Uterus (tissue), 4 donors: ENCODE data around the gene KLHL4. TPM values are rescaled to one million over a fixed set of nuclear protein-coding genes. Genes with fewer than 3 reads are reported as not detected.

Experiments
- DNase-seq, 2 donors: peaks; one replicate each; pipeline ENCODE4 v3.0.0-alpha.2; 2019 to 2020
- H3K27ac ChIP-seq, 2 donors: fragments of 200-600 bp; sonication (generic); 1 replicate in 1 of 2; 2 replicates in 1 of 2; pipeline ENCODE4 v1.5.1; 2016 to 2018
- H3K27me3 ChIP-seq, 2 donors: fragments of 200-600 bp; sonication (generic); one replicate each; pipeline ENCODE4 v1.5.1; 2018 to 2019; ENCODE audit warnings: control low read depth in 1 of 2
- H3K36me3 ChIP-seq, 2 donors: fragments of 200-600 bp; sonication (generic); one replicate each; pipeline ENCODE4 v1.5.1; 2019; ENCODE audit warnings: control low read depth in 1 of 2
- H3K4me1 ChIP-seq, 2 donors: fragments of 200-600 bp; sonication (generic); one replicate each; pipeline ENCODE4 v1.5.1; 2018 to 2019; ENCODE audit warnings: control low read depth in 1 of 2
- H3K4me3 ChIP-seq, 2 donors: fragments of 200-600 bp; sonication (generic); 1 replicate in 1 of 2; 2 replicates in 1 of 2; pipeline ENCODE4 v1.5.1; 2018 to 2019; ENCODE audit warnings: mild to moderate bottlenecking in 1 of 2
- H3K9me3 ChIP-seq, 2 donors: fragments of 200-600 bp; sonication (generic); one replicate each; pipeline ENCODE4 v1.5.1; 2019; ENCODE audit warnings: control low read depth in 1 of 2
- CTCF ChIP-seq, 4 experiments: fragments of 200-600 bp in 2 of 4; fragments of 450-650 bp in 2 of 4; sonication (generic) in 2 of 4; IDR thresholded peaks; one replicate each; pipeline ENCODE4 v1.5.1; 2016 to 2019; ENCODE audit warnings: antibody characterized with exemption in 4 of 4, mild to moderate bottlenecking in 2 of 4, moderate library complexity in 1 of 4
- POLR2A ChIP-seq, 2 donors: fragments of 450-650 bp; IDR thresholded peaks; one replicate each; pipeline ENCODE4 v1.6.1; 2016; ENCODE audit warnings: antibody characterized with exemption in 2 of 2, mild to moderate bottlenecking in 1 of 2, moderate library complexity in 1 of 2
- intact Hi-C: fragments of 100-400 bp; cut with DNase I; formaldehyde crosslinking; loops from one replicate; pipeline ENCODE4 v1.15.1; 2023; ENCODE audit warnings: low total_unique reads
- total RNA-seq, 4 donors: library from RNA; depleted of rRNA in 3 of 4; stranded (reverse); fragments of >200 nt in 3 of 4; gene quantifications; one replicate each; pipeline versions ENCODE4 v1.1.0 to v1.2.4, GENCODE V29; 2014 to 2023
- donor health status: DM: yes; HTN: yes; CAD: no.

Gene KLHL4
- total RNA-seq, 4 donors from 2014 or later = 1.5 to 32.7 (median 7.0) TPM

GRCh38 chrX:87528487-87528886 lies 10.9 kb downstream of the KLHL4 start:
- H3K27me3 ChIP-seq = no peaks in the 10 kb centered on the region
- no peaks in the 10 kb centered on the region for H3K36me3 ChIP-seq
- TF ChIP-seq CTCF (IDR thresholded peaks at IDR 0.05) (no peak), POLR2A (IDR thresholded peaks at IDR 0.05) (no peak)
- no peaks in the 10 kb centered on the region for H3K9me3 ChIP-seq
- H3K4me1 ChIP-seq = no peaks in the 10 kb centered on the region
- DNase-seq = no peak
- intact Hi-C loops = no loop called here
- H3K4me3 ChIP-seq = no peak overlapping the region
- no peak overlapping the region for H3K27ac ChIP-seq

- Histone ChIP-seq H3K4me1 (no peaks in the 10 kb centered on the region), H3K36me3 (no peaks in the 10 kb centered on the region), H3K9me3 (no peaks in the 10 kb centered on the region), H3K4me3 (no peak overlapping the region), H3K27me3 (no peaks in the 10 kb centered on the region), H3K27ac (no peak overlapping the region)
- TF ChIP-seq POLR2A (IDR thresholded peaks at IDR 0.05) (no peak), CTCF (IDR thresholded peaks at IDR 0.05) (no peak)
- intact Hi-C loops = no loop called here
- no peak for DNase-seq
Measured at GRCh38 chrX:87571964-87572363, 54.4 kb downstream of the KLHL4 start.

DNA sequence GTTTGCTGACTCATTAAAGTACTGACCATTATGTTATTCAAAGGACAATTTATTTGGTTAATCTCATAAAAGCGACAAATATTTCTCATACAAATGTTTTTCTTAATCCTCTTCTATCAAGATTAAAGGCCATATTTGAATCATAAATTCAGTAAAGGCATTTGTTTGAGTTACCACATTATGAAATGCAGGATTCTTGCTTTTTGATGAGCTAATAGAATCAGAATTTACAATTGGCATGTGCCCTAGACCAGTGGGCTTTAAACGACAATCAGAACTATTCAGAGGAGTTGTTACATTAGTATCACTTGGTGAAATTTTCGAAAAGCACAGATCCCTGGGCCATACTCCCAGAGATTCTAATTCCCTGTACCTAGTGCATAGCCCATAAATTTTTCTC lies 55.3 kb downstream of the KLHL4 start:
- no peak overlapping the region for H3K4me3 ChIP-seq
- intact Hi-C loops = no loop called here
- H3K36me3 ChIP-seq = no peaks in the 10 kb centered on the region
- H3K9me3 ChIP-seq = no peaks in the 10 kb centered on the region
- TF ChIP-seq POLR2A (IDR thresholded peaks at IDR 0.05) = no peak
- TF ChIP-seq CTCF (IDR thresholded peaks at IDR 0.05) = no peak
- DNase-seq = no peak
- H3K27me3 ChIP-seq = no peaks in the 10 kb centered on the region
- no peaks in the 10 kb centered on the region for H3K4me1 ChIP-seq
- H3K27ac ChIP-seq = no peak overlapping the region

DNA sequence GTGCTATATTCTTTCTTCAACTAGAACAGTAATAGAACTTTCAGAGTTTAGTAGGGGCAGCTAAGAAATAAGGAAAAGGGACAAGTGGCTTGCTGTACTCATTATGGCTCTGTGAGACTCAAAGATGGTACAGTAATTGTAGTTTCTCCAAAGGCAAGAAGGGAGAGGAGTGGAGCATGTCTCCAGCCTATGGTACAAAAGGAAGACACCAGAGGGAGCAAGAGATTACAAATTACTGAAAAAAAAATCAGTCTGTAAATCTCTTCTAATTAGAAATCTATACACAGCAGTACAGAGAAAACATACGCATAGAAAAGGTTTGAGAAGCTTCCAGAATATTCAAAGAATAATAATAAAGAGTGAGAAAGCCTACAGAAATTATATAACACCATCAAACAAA lies 61.4 kb downstream of the KLHL4 start:
- Histone ChIP-seq H3K36me3 (no peaks in the 10 kb centered on the region), H3K27me3 (no peaks in the 10 kb centered on the region), H3K27ac (no peak overlapping the region), H3K4me1 (no peaks in the 10 kb centered on the region), H3K4me3 (no peak overlapping the region), H3K9me3 (no peaks in the 10 kb centered on the region)
- no peak for DNase-seq
- no peak for TF ChIP-seq POLR2A (IDR thresholded peaks at IDR 0.05)
- TF ChIP-seq CTCF (IDR thresholded peaks at IDR 0.05) = no peak
- intact Hi-C loops = no loop called here

GRCh38 chrX:87580862-87581261 lies 63.3 kb downstream of the KLHL4 start:
- H3K27me3 ChIP-seq = no peaks in the 10 kb centered on the region
- no peaks in the 10 kb centered on the region for H3K9me3 ChIP-seq
- no peak overlapping the region for H3K27ac ChIP-seq
- no peak overlapping the region for H3K4me3 ChIP-seq
- no peak for DNase-seq
- no peak for TF ChIP-seq CTCF (IDR thresholded peaks at IDR 0.05)
- TF ChIP-seq POLR2A (IDR thresholded peaks at IDR 0.05) = no peak
- no peaks in the 10 kb centered on the region for H3K4me1 ChIP-seq
- H3K36me3 ChIP-seq = no peaks in the 10 kb centered on the region
- intact Hi-C loops = no loop called here
